Measurements from ENCODE around the gene TMEM131L.

The TMEM131L gene

GRCh38 chr4:153635846-153636245 is 169.7 kb downstream of the TMEM131L start:
- Histone ChIP-seq H3K27me3 (replicated peaks; ENCODE audit: control insufficient read depth, insufficient read depth, low read length) (no peaks in the 10 kb centered on the region), H3K4me3 (replicated peaks; ENCODE audit: low read depth, low read length) (no peak overlapping the region), H3K36me3 (ENCODE audit: control insufficient read depth, insufficient read depth, low read length) (peaks cover 30% of the 10 kb centered on the region)
- TF ChIP-seq CTCF (IDR thresholded peaks at IDR 0.05; ENCODE audit: insufficient read depth, low read length, poor library complexity, severe bottlenecking): no peak
- DNase-seq (ENCODE audit: extremely low read depth, insufficient read length): no peak

GRCh38 chr4:153637201-153637600 is 171.0 kb downstream of the TMEM131L start:
- H3K36me3 ChIP-seq (ENCODE audit: control insufficient read depth, insufficient read depth, low read length): peaks cover 20% of the 10 kb centered on the region
- H3K27me3 ChIP-seq (replicated peaks; ENCODE audit: control insufficient read depth, insufficient read depth, low read length): no peaks in the 10 kb centered on the region
- H3K4me3 ChIP-seq (replicated peaks; ENCODE audit: low read depth, low read length): no peak overlapping the region
- TF ChIP-seq CTCF (IDR thresholded peaks at IDR 0.05; ENCODE audit: insufficient read depth, low read length, poor library complexity, severe bottlenecking): no peak
- no peak for DNase-seq (ENCODE audit: extremely low read depth, insufficient read length)

GRCh38 chr4:153638011-153638410 is 171.9 kb downstream of the TMEM131L start:
- peaks cover 14% of the 10 kb centered on the region for H3K36me3 ChIP-seq (ENCODE audit: control insufficient read depth, insufficient read depth, low read length)
- no peak for TF ChIP-seq CTCF (IDR thresholded peaks at IDR 0.05; ENCODE audit: insufficient read depth, low read length, poor library complexity, severe bottlenecking)
- DNase-seq (ENCODE audit: extremely low read depth, insufficient read length): no peak
- H3K27me3 ChIP-seq (replicated peaks; ENCODE audit: control insufficient read depth, insufficient read depth, low read length): no peaks in the 10 kb centered on the region
- no peak overlapping the region for H3K4me3 ChIP-seq (replicated peaks; ENCODE audit: low read depth, low read length)

DNA sequence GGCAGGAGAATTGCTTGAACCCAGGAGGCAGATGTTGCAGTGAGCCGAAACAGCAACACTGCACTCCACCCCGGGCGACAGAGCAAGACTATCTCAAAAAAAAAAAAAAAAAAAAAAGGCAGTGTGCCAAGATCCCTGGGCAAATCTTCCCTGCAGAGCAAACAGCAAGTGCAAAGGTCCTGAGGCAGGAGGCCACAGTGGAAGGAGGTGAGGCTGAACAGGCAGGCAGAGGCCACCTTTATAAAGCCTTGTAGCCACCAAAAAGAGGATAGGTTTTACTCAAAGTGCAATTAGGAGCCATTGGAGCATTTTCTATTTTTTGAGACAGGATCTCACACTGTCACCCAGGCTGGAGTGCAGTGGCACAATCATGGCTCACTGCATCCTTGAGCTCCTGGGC is 172.8 kb downstream of the TMEM131L start:
- H3K4me3 ChIP-seq (replicated peaks; ENCODE audit: low read depth, low read length): no peak overlapping the region
- no peak for DNase-seq (ENCODE audit: extremely low read depth, insufficient read length)
- no peak for TF ChIP-seq CTCF (IDR thresholded peaks at IDR 0.05; ENCODE audit: insufficient read depth, low read length, poor library complexity, severe bottlenecking)
- H3K36me3 ChIP-seq (ENCODE audit: control insufficient read depth, insufficient read depth, low read length): peaks cover 14% of the 10 kb centered on the region
- no peaks in the 10 kb centered on the region for H3K27me3 ChIP-seq (replicated peaks; ENCODE audit: control insufficient read depth, insufficient read depth, low read length)

GRCh38 chr4:153639833-153640802 is 174.0 kb downstream of the TMEM131L start:
- no peak for DNase-seq (ENCODE audit: extremely low read depth, insufficient read length)
- Histone ChIP-seq H3K4me3 (replicated peaks; ENCODE audit: low read depth, low read length) (no peak overlapping the region), H3K36me3 (ENCODE audit: control insufficient read depth, insufficient read depth, low read length) (peaks cover 11% of the 10 kb centered on the region), H3K27me3 (replicated peaks; ENCODE audit: control insufficient read depth, insufficient read depth, low read length) (no peaks in the 10 kb centered on the region)
- no peak for TF ChIP-seq CTCF (IDR thresholded peaks at IDR 0.05; ENCODE audit: insufficient read depth, low read length, poor library complexity, severe bottlenecking)
